ENCODE results near the gene TXK. TPM values are rescaled to one million over a fixed set of nuclear protein-coding genes. Genes with fewer than 3 reads are reported as not detected.

Gene TXK
- total and polyA plus RNA-seq, 8 donors: 0.15 to 8.3 (median 1.2) TPM; not detected in 1

DNA sequence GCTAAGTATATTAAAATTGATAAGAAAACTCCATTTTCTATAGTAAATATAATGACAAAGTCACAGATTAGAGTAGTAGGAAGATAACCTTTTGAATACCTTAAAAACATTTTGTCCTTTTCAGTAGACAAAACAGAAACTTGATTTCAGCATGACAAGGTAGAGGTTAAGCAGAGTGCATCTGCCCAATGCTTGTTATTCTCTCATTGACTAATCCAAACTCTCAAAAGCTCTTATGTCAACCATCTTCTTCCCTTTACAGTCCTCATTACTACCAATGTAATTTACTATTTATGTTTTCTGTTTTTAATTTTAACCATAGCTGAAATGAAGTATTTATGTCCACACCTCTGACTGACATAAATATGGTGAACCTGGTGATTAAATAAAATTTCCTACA, 106.4 kb downstream of the TXK start:
- intact Hi-C loops (cut with DNase I; ENCODE audit: low total_unique reads): no loop called here
- Histone ChIP-seq H3K36me3 (peaks cover 0 to 12% (median 2%) of the 10 kb centered on the region in 4 donors), H3K4me3 (no peak overlapping the region), H3K4me1 (peaks cover 4 to 18% (median 12%) of the 10 kb centered on the region in 4 donors), H3K9me3 (no peaks in the 10 kb centered on the region), H3K27ac (no peak overlapping the region), H3K27me3 (no peaks in the 10 kb centered on the region)
- TF ChIP-seq, protein P1, sequence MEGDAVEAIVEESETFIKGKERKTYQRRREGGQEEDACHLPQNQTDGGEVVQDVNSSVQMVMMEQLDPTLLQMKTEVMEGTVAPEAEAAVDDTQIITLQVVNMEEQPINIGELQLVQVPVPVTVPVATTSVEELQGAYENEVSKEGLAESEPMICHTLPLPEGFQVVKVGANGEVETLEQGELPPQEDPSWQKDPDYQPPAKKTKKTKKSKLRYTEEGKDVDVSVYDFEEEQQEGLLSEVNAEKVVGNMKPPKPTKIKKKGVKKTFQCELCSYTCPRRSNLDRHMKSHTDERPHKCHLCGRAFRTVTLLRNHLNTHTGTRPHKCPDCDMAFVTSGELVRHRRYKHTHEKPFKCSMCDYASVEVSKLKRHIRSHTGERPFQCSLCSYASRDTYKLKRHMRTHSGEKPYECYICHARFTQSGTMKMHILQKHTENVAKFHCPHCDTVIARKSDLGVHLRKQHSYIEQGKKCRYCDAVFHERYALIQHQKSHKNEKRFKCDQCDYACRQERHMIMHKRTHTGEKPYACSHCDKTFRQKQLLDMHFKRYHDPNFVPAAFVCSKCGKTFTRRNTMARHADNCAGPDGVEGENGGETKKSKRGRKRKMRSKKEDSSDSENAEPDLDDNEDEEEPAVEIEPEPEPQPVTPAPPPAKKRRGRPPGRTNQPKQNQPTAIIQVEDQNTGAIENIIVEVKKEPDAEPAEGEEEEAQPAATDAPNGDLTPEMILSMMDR (IDR thresholded peaks at IDR 0.05): no peak
- TF ChIP-seq POLR2AphosphoS5 (IDR thresholded peaks at IDR 0.05): no peak
- TF ChIP-seq EP300 (IDR thresholded peaks at IDR 0.05): no peak
- no peak for TF ChIP-seq POLR2A (IDR thresholded peaks at IDR 0.05)
- no peak for DNase-seq

DNA sequence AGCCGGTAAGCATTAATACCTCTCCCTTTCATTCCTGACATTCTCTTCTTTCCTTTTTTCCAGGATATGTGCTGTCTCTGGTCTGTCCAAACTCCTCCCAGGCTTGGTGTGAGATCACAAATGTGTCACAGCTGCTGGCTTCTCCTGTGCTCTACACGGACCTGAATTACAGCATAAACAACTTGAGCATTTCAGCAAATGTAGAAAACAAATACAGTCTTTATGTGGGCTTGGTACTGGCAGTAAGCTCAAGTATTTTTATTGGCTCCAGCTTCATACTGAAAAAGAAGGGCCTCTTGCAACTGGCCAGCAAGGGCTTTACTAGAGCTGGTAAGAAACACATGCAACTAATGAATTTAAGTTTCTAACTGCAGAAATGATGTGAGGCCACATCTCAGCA, 109.0 kb downstream of the TXK start:
- H3K4me3 ChIP-seq: no peak overlapping the region
- H3K27ac ChIP-seq: no peak overlapping the region
- no peaks in the 10 kb centered on the region for H3K4me1 ChIP-seq
- peak in 1 of 2 donors; percentile 36 for DNase-seq
- peaks cover 0 to 12% (median 2%) of the 10 kb centered on the region in 4 donors for H3K36me3 ChIP-seq
- no peaks in the 10 kb centered on the region for H3K9me3 ChIP-seq
- no peaks in the 10 kb centered on the region for H3K27me3 ChIP-seq
- intact Hi-C loops (cut with DNase I; ENCODE audit: low total_unique reads): no loop called here
- TF ChIP-seq POLR2A (IDR thresholded peaks at IDR 0.05) (no peak), EP300 (IDR thresholded peaks at IDR 0.05) (no peak), POLR2AphosphoS5 (IDR thresholded peaks at IDR 0.05) (no peak)
- TF ChIP-seq, protein P1 (IDR thresholded peaks at IDR 0.05): no peak
- 43 to 48% (median 46%) methylated on average over 2 of the region's 2 CpGs for WGBS, 5 donors

DNA sequence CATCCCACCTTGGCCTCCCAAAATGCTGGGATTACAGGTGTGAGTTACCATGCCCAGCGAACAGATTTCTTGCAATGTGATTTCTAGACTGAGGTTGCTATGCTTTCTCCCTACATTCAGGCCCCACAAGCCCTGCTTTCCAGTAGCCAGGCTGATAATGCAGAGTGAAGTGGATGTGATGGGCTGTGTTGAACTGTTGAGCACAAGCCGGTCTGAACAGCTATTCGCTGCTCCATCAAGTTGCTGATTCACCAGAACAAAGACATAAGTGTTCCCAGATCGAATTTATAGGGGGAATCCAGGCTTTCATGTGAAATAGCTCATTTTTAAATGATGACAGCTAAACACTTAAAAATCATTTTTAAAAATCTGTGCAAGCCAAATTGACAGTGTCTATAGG, 109.5 kb downstream of the TXK start:
- TF ChIP-seq POLR2AphosphoS5 (IDR thresholded peaks at IDR 0.05) (no peak), POLR2A (IDR thresholded peaks at IDR 0.05) (no peak), EP300 (IDR thresholded peaks at IDR 0.05) (no peak)
- TF ChIP-seq, protein P1 (IDR thresholded peaks at IDR 0.05): no peak
- H3K27ac ChIP-seq: no peak overlapping the region
- DNase-seq: no peak
- intact Hi-C loops (cut with DNase I; ENCODE audit: low total_unique reads): no loop called here
- H3K36me3 ChIP-seq: peaks cover 0 to 12% (median 2%) of the 10 kb centered on the region in 4 donors
- H3K9me3 ChIP-seq: no peaks in the 10 kb centered on the region
- no peaks in the 10 kb centered on the region for H3K4me1 ChIP-seq
- 76 to 94% (median 90%) methylated on average over 4 of the region's 4 CpGs for WGBS, 5 donors
- H3K27me3 ChIP-seq: no peaks in the 10 kb centered on the region
- no peak overlapping the region for H3K4me3 ChIP-seq

- peaks cover 0 to 6% (median 0%) of the 10 kb centered on the region in 3 donors for H3K27me3 ChIP-seq
- H3K4me3 ChIP-seq: no peak overlapping the region
- intact Hi-C loops (cut with DNase I; ENCODE audit: low total_unique reads): no loop called here
- WGBS, 5 donors: 39 to 55% (median 50%) methylated on average over 3 of the region's 3 CpGs
- TF ChIP-seq POLR2A (IDR thresholded peaks at IDR 0.05) (no peak), EP300 (IDR thresholded peaks at IDR 0.05) (no peak), POLR2AphosphoS5 (IDR thresholded peaks at IDR 0.05) (no peak)
- TF ChIP-seq, protein P1 (IDR thresholded peaks at IDR 0.05): no peak
- H3K9me3 ChIP-seq: no peaks in the 10 kb centered on the region
- H3K36me3 ChIP-seq: peaks cover 0 to 12% (median 2%) of the 10 kb centered on the region in 4 donors
- H3K4me1 ChIP-seq: peaks cover 3 to 9% (median 5%) of the 10 kb centered on the region in 4 donors
- H3K27ac ChIP-seq: no peak overlapping the region
- no peak for DNase-seq
Measured at GRCh38 chr4:48022192-48022799, 111.8 kb downstream of the TXK start.
